Measurements from ENCODE around the gene PMCH. TPM values are rescaled to one million over a fixed set of nuclear protein-coding genes. Genes with fewer than 3 reads are reported as not detected.

Gene PMCH
- total RNA-seq, 1 donor from 2014 or later = not detected

GRCh38 chr12:102195826-102196225 lies 1.8 kb downstream of the PMCH start:
- TF ChIP-seq CTCF (IDR thresholded peaks at IDR 0.05) = no peak
- no peak for DNase-seq (ENCODE audit: low spot score in 2 of 2)
- Histone ChIP-seq H3K36me3 (no peaks in the 10 kb centered on the region), H3K4me3 (no peak overlapping the region), H3K27ac (no peak overlapping the region), H3K9me3 (no peaks in the 10 kb centered on the region), H3K4me1 (no peaks in the 10 kb centered on the region), H3K27me3 (no peaks in the 10 kb centered on the region)
- intact Hi-C loops (cut with DNase I) = no loop called here

GRCh38 chr12:102182635-102183034 lies 15.0 kb downstream of the PMCH start:
- intact Hi-C loops (cut with DNase I) = no loop called here
- no peak overlapping the region for H3K4me3 ChIP-seq
- H3K27me3 ChIP-seq = no peaks in the 10 kb centered on the region
- no peaks in the 10 kb centered on the region for H3K4me1 ChIP-seq
- no peak overlapping the region for H3K27ac ChIP-seq
- H3K9me3 ChIP-seq = no peaks in the 10 kb centered on the region
- TF ChIP-seq CTCF (IDR thresholded peaks at IDR 0.05) = no peak
- DNase-seq (ENCODE audit: low spot score in 2 of 2) = no peak
- H3K36me3 ChIP-seq = no peaks in the 10 kb centered on the region

- no peak for TF ChIP-seq CTCF (IDR thresholded peaks at IDR 0.05)
- H3K27ac ChIP-seq = no peak overlapping the region
- H3K27me3 ChIP-seq = no peaks in the 10 kb centered on the region
- no peak for DNase-seq (ENCODE audit: low spot score in 2 of 2)
- no peak overlapping the region for H3K4me3 ChIP-seq
- H3K9me3 ChIP-seq = no peaks in the 10 kb centered on the region
- intact Hi-C loops (cut with DNase I) = loop anchor here (10.0 kb wide), 1 partner anchor 310 kb away; the partner anchor contains the start of gene IGF1
- peaks cover 0 to 3% of the 10 kb centered on the region in 2 donors for H3K4me1 ChIP-seq
- H3K36me3 ChIP-seq = no peaks in the 10 kb centered on the region
Measured at GRCh38 chr12:102174761-102175160, 22.9 kb downstream of the PMCH start.

- Histone ChIP-seq H3K4me3 (no peak overlapping the region), H3K36me3 (no peaks in the 10 kb centered on the region), H3K9me3 (no peaks in the 10 kb centered on the region), H3K27ac (no peak overlapping the region), H3K27me3 (no peaks in the 10 kb centered on the region), H3K4me1 (peaks cover 0 to 3% of the 10 kb centered on the region in 2 donors)
- intact Hi-C loops (cut with DNase I) = loop anchor here (10.0 kb wide), 1 partner anchor 311 kb away; the partner anchor contains the start of gene IGF1
- no peak for DNase-seq (ENCODE audit: low spot score in 2 of 2)
- TF ChIP-seq CTCF (IDR thresholded peaks at IDR 0.05) = no peak
Measured at GRCh38 chr12:102174117-102174516, 23.5 kb downstream of the PMCH start.

GRCh38 chr12:102172436-102172835 lies 25.2 kb downstream of the PMCH start:
- Histone ChIP-seq H3K9me3 (no peaks in the 10 kb centered on the region), H3K27ac (no peak overlapping the region), H3K36me3 (no peaks in the 10 kb centered on the region), H3K27me3 (no peaks in the 10 kb centered on the region), H3K4me1 (peaks cover 0 to 3% of the 10 kb centered on the region in 2 donors), H3K4me3 (no peak overlapping the region)
- intact Hi-C loops (cut with DNase I) = loop anchor here (10.0 kb wide), 1 partner anchor 312 kb away; the partner anchor contains the start of gene IGF1
- no peak for TF ChIP-seq CTCF (IDR thresholded peaks at IDR 0.05)
- DNase-seq (ENCODE audit: low spot score in 2 of 2) = no peak

GRCh38 chr12:102171951-102172350 lies 25.7 kb downstream of the PMCH start:
- H3K9me3 ChIP-seq = no peaks in the 10 kb centered on the region
- no peaks in the 10 kb centered on the region for H3K27me3 ChIP-seq
- intact Hi-C loops (cut with DNase I) = loop anchor here (10.0 kb wide), 1 partner anchor 313 kb away; the partner anchor contains the start of gene IGF1
- no peak for DNase-seq (ENCODE audit: low spot score in 2 of 2)
- H3K4me1 ChIP-seq = peaks cover 0 to 3% of the 10 kb centered on the region in 2 donors
- no peak overlapping the region for H3K27ac ChIP-seq
- H3K36me3 ChIP-seq = no peaks in the 10 kb centered on the region
- no peak overlapping the region for H3K4me3 ChIP-seq
- no peak for TF ChIP-seq CTCF (IDR thresholded peaks at IDR 0.05)

Measured in ascending aorta (tissue), 2 donors.